ENCODE results near the gene AFF3.

The AFF3 gene

GRCh38 chr2:100008956-100009355 lies 133.4 kb downstream of the AFF3 start:
- Histone ChIP-seq H3K9ac (ENCODE audit: low read length in 2 of 2) (no peak overlapping the region), H3K36me3 (ENCODE audit: control insufficient read depth in 2 of 2, insufficient read depth in 2 of 2, low read length in 2 of 2) (peaks cover 0 to 2% of the 10 kb centered on the region in 2 donors), H3K4me1 (ENCODE audit: control insufficient read depth, insufficient read depth, low read length) (peaks cover 15% of the 10 kb centered on the region), H3K4me3 (ENCODE audit: low read length in 2 of 2) (no peak overlapping the region), H3K27ac (ENCODE audit: low read length) (peak overlapping the region; percentile 3), H3K9me3 (ENCODE audit: control insufficient read depth in 2 of 2, low read length in 2 of 2) (no peaks in the 10 kb centered on the region), H3K27me3 (ENCODE audit: control insufficient read depth in 1 of 2, insufficient read depth in 2 of 2, low read length in 2 of 2) (no peaks in the 10 kb centered on the region)

- Histone ChIP-seq H3K4me3 (ENCODE audit: low read length in 2 of 2) (no peak overlapping the region), H3K36me3 (ENCODE audit: control insufficient read depth in 2 of 2, insufficient read depth in 2 of 2, low read length in 2 of 2) (peaks cover 0 to 2% of the 10 kb centered on the region in 2 donors), H3K4me1 (ENCODE audit: control insufficient read depth, insufficient read depth, low read length) (peaks cover 9% of the 10 kb centered on the region), H3K27me3 (ENCODE audit: control insufficient read depth in 1 of 2, insufficient read depth in 2 of 2, low read length in 2 of 2) (no peaks in the 10 kb centered on the region), H3K27ac (ENCODE audit: low read length) (no peak overlapping the region), H3K9me3 (ENCODE audit: control insufficient read depth in 2 of 2, low read length in 2 of 2) (no peaks in the 10 kb centered on the region), H3K9ac (ENCODE audit: low read length in 2 of 2) (no peak overlapping the region)
Observed at GRCh38 chr2:100006516-100006915, 135.9 kb downstream of the AFF3 start.

GRCh38 chr2:100004959-100005387 lies 137.4 kb downstream of the AFF3 start:
- H3K27me3 ChIP-seq (ENCODE audit: control insufficient read depth in 1 of 2, insufficient read depth in 2 of 2, low read length in 2 of 2) = no peaks in the 10 kb centered on the region
- no peaks in the 10 kb centered on the region for H3K9me3 ChIP-seq (ENCODE audit: control insufficient read depth in 2 of 2, low read length in 2 of 2)
- no peak overlapping the region for H3K9ac ChIP-seq (ENCODE audit: low read length in 2 of 2)
- H3K27ac ChIP-seq (ENCODE audit: low read length) = no peak overlapping the region
- H3K4me1 ChIP-seq (ENCODE audit: control insufficient read depth, insufficient read depth, low read length) = peaks cover 4% of the 10 kb centered on the region
- H3K36me3 ChIP-seq (ENCODE audit: control insufficient read depth in 2 of 2, insufficient read depth in 2 of 2, low read length in 2 of 2) = peaks cover 0 to 2% of the 10 kb centered on the region in 2 donors
- H3K4me3 ChIP-seq (ENCODE audit: low read length in 2 of 2) = no peak overlapping the region

- Histone ChIP-seq H3K9ac (ENCODE audit: low read length in 2 of 2) (no peak overlapping the region), H3K4me1 (ENCODE audit: control insufficient read depth, insufficient read depth, low read length) (no peaks in the 10 kb centered on the region), H3K27ac (ENCODE audit: low read length) (no peak overlapping the region), H3K36me3 (ENCODE audit: control insufficient read depth in 2 of 2, insufficient read depth in 2 of 2, low read length in 2 of 2) (peaks cover 0 to 2% of the 10 kb centered on the region in 2 donors), H3K27me3 (ENCODE audit: control insufficient read depth in 1 of 2, insufficient read depth in 2 of 2, low read length in 2 of 2) (no peaks in the 10 kb centered on the region), H3K9me3 (ENCODE audit: control insufficient read depth in 2 of 2, low read length in 2 of 2) (no peaks in the 10 kb centered on the region), H3K4me3 (ENCODE audit: low read length in 2 of 2) (no peak overlapping the region)
Observed at GRCh38 chr2:100004348-100004884, 138.0 kb downstream of the AFF3 start.

- Histone ChIP-seq H3K4me3 (ENCODE audit: low read length in 2 of 2) (no peak overlapping the region), H3K4me1 (ENCODE audit: control insufficient read depth, insufficient read depth, low read length) (peaks cover 3% of the 10 kb centered on the region), H3K9ac (ENCODE audit: low read length in 2 of 2) (no peak overlapping the region)
Observed at GRCh38 chr2:100002059-100002458, 140.3 kb downstream of the AFF3 start.

GRCh38 chr2:100000915-100001707 lies 141.3 kb downstream of the AFF3 start:
- Histone ChIP-seq H3K4me1 (ENCODE audit: control insufficient read depth, insufficient read depth, low read length) (peaks cover 3% of the 10 kb centered on the region), H3K27ac (ENCODE audit: low read length) (no peak overlapping the region), H3K4me3 (ENCODE audit: low read length in 2 of 2) (no peak overlapping the region), H3K36me3 (ENCODE audit: control insufficient read depth in 2 of 2, insufficient read depth in 2 of 2, low read length in 2 of 2) (no peaks in the 10 kb centered on the region), H3K9ac (ENCODE audit: low read length in 2 of 2) (no peak overlapping the region), H3K27me3 (ENCODE audit: control insufficient read depth in 1 of 2, insufficient read depth in 2 of 2, low read length in 2 of 2) (peaks cover 0 to 2% of the 10 kb centered on the region in 2 donors), H3K9me3 (ENCODE audit: control insufficient read depth in 2 of 2, low read length in 2 of 2) (no peaks in the 10 kb centered on the region)

More at GRCh38 chr2:100002059-100002458, 140.3 kb downstream of the AFF3 start:
- peaks cover 0 to 2% of the 10 kb centered on the region in 2 donors for H3K27me3 ChIP-seq (ENCODE audit: control insufficient read depth in 1 of 2, insufficient read depth in 2 of 2, low read length in 2 of 2)
- H3K36me3 ChIP-seq (ENCODE audit: control insufficient read depth in 2 of 2, insufficient read depth in 2 of 2, low read length in 2 of 2) = peaks cover 0 to 2% of the 10 kb centered on the region in 2 donors
- no peaks in the 10 kb centered on the region for H3K9me3 ChIP-seq (ENCODE audit: control insufficient read depth in 2 of 2, low read length in 2 of 2)
- H3K27ac ChIP-seq (ENCODE audit: low read length) = no peak overlapping the region

GRCh38 chr2:99998651-99999320 lies 143.6 kb downstream of the AFF3 start:
- peaks cover 0 to 2% of the 10 kb centered on the region in 2 donors for H3K27me3 ChIP-seq (ENCODE audit: control insufficient read depth in 1 of 2, insufficient read depth in 2 of 2, low read length in 2 of 2)
- no peaks in the 10 kb centered on the region for H3K9me3 ChIP-seq (ENCODE audit: control insufficient read depth in 2 of 2, low read length in 2 of 2)
- no peak overlapping the region for H3K4me3 ChIP-seq (ENCODE audit: low read length in 2 of 2)
- peaks cover 3% of the 10 kb centered on the region for H3K4me1 ChIP-seq (ENCODE audit: control insufficient read depth, insufficient read depth, low read length)
- H3K9ac ChIP-seq (ENCODE audit: low read length in 2 of 2) = no peak overlapping the region
- H3K36me3 ChIP-seq (ENCODE audit: control insufficient read depth in 2 of 2, insufficient read depth in 2 of 2, low read length in 2 of 2) = no peaks in the 10 kb centered on the region
- H3K27ac ChIP-seq (ENCODE audit: low read length) = no peak overlapping the region

- Histone ChIP-seq H3K4me3 (ENCODE audit: low read length in 2 of 2) (no peak overlapping the region), H3K9me3 (ENCODE audit: control insufficient read depth in 2 of 2, low read length in 2 of 2) (no peaks in the 10 kb centered on the region), H3K4me1 (ENCODE audit: control insufficient read depth, insufficient read depth, low read length) (no peaks in the 10 kb centered on the region), H3K27me3 (ENCODE audit: control insufficient read depth in 1 of 2, insufficient read depth in 2 of 2, low read length in 2 of 2) (no peaks in the 10 kb centered on the region), H3K27ac (ENCODE audit: low read length) (no peak overlapping the region), H3K9ac (ENCODE audit: low read length in 2 of 2) (no peak overlapping the region), H3K36me3 (ENCODE audit: control insufficient read depth in 2 of 2, insufficient read depth in 2 of 2, low read length in 2 of 2) (no peaks in the 10 kb centered on the region)
Observed at GRCh38 chr2:99989905-99990304, 152.5 kb downstream of the AFF3 start.

GRCh38 chr2:99988599-99988998 lies 153.8 kb downstream of the AFF3 start:
- Histone ChIP-seq H3K4me1 (ENCODE audit: control insufficient read depth, insufficient read depth, low read length) (no peaks in the 10 kb centered on the region), H3K9me3 (ENCODE audit: control insufficient read depth in 2 of 2, low read length in 2 of 2) (no peaks in the 10 kb centered on the region), H3K9ac (ENCODE audit: low read length in 2 of 2) (no peak overlapping the region), H3K27ac (ENCODE audit: low read length) (no peak overlapping the region), H3K4me3 (ENCODE audit: low read length in 2 of 2) (no peak overlapping the region), H3K36me3 (ENCODE audit: control insufficient read depth in 2 of 2, insufficient read depth in 2 of 2, low read length in 2 of 2) (no peaks in the 10 kb centered on the region), H3K27me3 (ENCODE audit: control insufficient read depth in 1 of 2, insufficient read depth in 2 of 2, low read length in 2 of 2) (no peaks in the 10 kb centered on the region)

- no peak overlapping the region for H3K9ac ChIP-seq (ENCODE audit: low read length in 2 of 2)
- no peaks in the 10 kb centered on the region for H3K36me3 ChIP-seq (ENCODE audit: control insufficient read depth in 2 of 2, insufficient read depth in 2 of 2, low read length in 2 of 2)
- H3K27ac ChIP-seq (ENCODE audit: low read length) = no peak overlapping the region
- H3K27me3 ChIP-seq (ENCODE audit: control insufficient read depth in 1 of 2, insufficient read depth in 2 of 2, low read length in 2 of 2) = no peaks in the 10 kb centered on the region
- no peaks in the 10 kb centered on the region for H3K9me3 ChIP-seq (ENCODE audit: control insufficient read depth in 2 of 2, low read length in 2 of 2)
- H3K4me1 ChIP-seq (ENCODE audit: control insufficient read depth, insufficient read depth, low read length) = no peaks in the 10 kb centered on the region
- H3K4me3 ChIP-seq (ENCODE audit: low read length in 2 of 2) = no peak overlapping the region
Observed at GRCh38 chr2:99987160-99987559, 155.2 kb downstream of the AFF3 start.
